ENCODE data around the gene PRICKLE1. TPM values are rescaled to one million over a fixed set of nuclear protein-coding genes. Genes with fewer than 3 reads are reported as not detected.

PRICKLE1 gene
- total RNA-seq, 1 donor from 2014 or later = 18.8 TPM

- Histone ChIP-seq H3K9me3 (no peaks in the 10 kb centered on the region), H3K36me3 (no peaks in the 10 kb centered on the region), H3K4me3 (no peak overlapping the region), H3K27ac (no peak overlapping the region), H3K4me1 (peaks cover 29% of the 10 kb centered on the region), H3K27me3 (ENCODE audit: low read depth) (no peaks in the 10 kb centered on the region)
- DNase-seq (no peak), ATAC-seq (no peak)
- intact Hi-C loops (cut with DNase I) = no loop called here
- no peak for TF ChIP-seq CTCF (IDR thresholded peaks at IDR 0.05)
Measured at GRCh38 chr12:42485823-42486222, 103.7 kb downstream of the PRICKLE1 start.

GRCh38 chr12:42484996-42485395, 104.5 kb downstream of the PRICKLE1 start:
- TF ChIP-seq CTCF (IDR thresholded peaks at IDR 0.05) = no peak
- peaks cover 38% of the 10 kb centered on the region for H3K4me1 ChIP-seq
- ATAC-seq (no peak), DNase-seq (no peak)
- no peaks in the 10 kb centered on the region for H3K36me3 ChIP-seq
- intact Hi-C loops (cut with DNase I) = no loop called here
- no peaks in the 10 kb centered on the region for H3K27me3 ChIP-seq (ENCODE audit: low read depth)
- H3K9me3 ChIP-seq = no peaks in the 10 kb centered on the region
- H3K27ac ChIP-seq = no peak overlapping the region
- peak overlapping the region; percentile 88 for H3K4me3 ChIP-seq

GRCh38 chr12:42483521-42483790, 106.1 kb downstream of the PRICKLE1 start:
- H3K36me3 ChIP-seq = no peaks in the 10 kb centered on the region
- DNase-seq (peak; percentile 46), ATAC-seq (peak; percentile 46 to 53)
- H3K27ac ChIP-seq = peak overlapping the region; percentile 86
- H3K4me3 ChIP-seq = peak overlapping the region; percentile 88
- no peak for TF ChIP-seq CTCF (IDR thresholded peaks at IDR 0.05)
- H3K4me1 ChIP-seq = peaks cover 40% of the 10 kb centered on the region
- no peaks in the 10 kb centered on the region for H3K9me3 ChIP-seq
- intact Hi-C loops (cut with DNase I) = no loop called here
- H3K27me3 ChIP-seq (ENCODE audit: low read depth) = no peaks in the 10 kb centered on the region

- H3K4me1 ChIP-seq = peaks cover 40% of the 10 kb centered on the region
- H3K4me3 ChIP-seq = peak overlapping the region; percentile 88
- DNase-seq = peak; percentile 80
- intact Hi-C loops (cut with DNase I) = no loop called here
- H3K9me3 ChIP-seq = no peaks in the 10 kb centered on the region
- peak; percentile 91 to 94 for ATAC-seq
- peak; percentile 86 for TF ChIP-seq CTCF (IDR thresholded peaks at IDR 0.05)
- H3K27ac ChIP-seq = peak overlapping the region; percentile 86
- no peaks in the 10 kb centered on the region for H3K27me3 ChIP-seq (ENCODE audit: low read depth)
- H3K36me3 ChIP-seq = no peaks in the 10 kb centered on the region
Measured at GRCh38 chr12:42482748-42483520, 106.6 kb downstream of the PRICKLE1 start.

GRCh38 chr12:42482041-42482747, 107.4 kb downstream of the PRICKLE1 start:
- intact Hi-C loops (cut with DNase I) = no loop called here
- DNase-seq (peak; percentile 81), ATAC-seq (peak; percentile 76 to 79)
- peak overlapping the region; percentile 86 for H3K27ac ChIP-seq
- peaks cover 40% of the 10 kb centered on the region for H3K4me1 ChIP-seq
- no peaks in the 10 kb centered on the region for H3K9me3 ChIP-seq
- TF ChIP-seq CTCF (IDR thresholded peaks at IDR 0.05) = no peak
- peak overlapping the region; percentile 88 for H3K4me3 ChIP-seq
- H3K36me3 ChIP-seq = no peaks in the 10 kb centered on the region
- no peaks in the 10 kb centered on the region for H3K27me3 ChIP-seq (ENCODE audit: low read depth)

All from lower lobe of right lung (tissue), 2 donors.